Measurements from ENCODE around the gene SAA4.
"Not testable (repeated sequence)": the region's sequence is repeated elsewhere in the genome, so short reads cannot be mapped to it uniquely, and the experiment has no call there.

SAA4 gene, protein sequence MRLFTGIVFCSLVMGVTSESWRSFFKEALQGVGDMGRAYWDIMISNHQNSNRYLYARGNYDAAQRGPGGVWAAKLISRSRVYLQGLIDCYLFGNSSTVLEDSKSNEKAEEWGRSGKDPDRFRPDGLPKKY

DNA sequence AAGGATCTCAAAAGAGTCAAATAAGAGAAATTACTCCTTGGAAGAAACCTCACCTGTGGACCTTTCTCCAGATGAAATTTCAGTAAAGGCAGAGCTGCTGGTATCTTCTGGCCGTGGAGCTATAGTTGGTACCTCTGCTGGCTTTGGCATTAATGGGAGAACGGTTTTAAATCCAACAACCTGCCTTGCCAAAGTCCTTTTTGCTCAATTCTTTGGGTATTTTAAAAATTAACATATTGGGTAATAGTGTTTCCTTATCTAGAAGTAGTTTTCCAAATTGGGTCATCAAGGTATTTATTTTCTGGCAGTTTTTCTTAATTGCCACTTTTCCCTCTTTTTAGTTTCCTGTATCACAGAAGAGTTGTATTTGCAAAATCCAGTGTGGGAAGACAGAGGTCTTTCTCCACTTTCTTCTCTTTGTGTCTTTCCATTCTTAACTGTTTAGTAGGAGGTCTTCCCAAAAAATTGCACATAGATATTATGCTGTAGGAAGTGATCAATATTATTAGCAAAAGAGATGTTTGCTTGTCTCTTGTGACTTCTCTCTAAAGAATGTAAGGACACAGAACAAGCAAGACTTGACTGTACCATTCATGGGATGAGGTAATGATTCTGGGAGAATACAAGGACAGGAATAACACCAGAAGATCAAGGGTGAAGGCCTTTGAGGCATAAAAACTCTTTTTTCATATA, at the start of gene SAA4:
SAA4 (minus strand) TSS at position 139 of the 693 bp plus-strand sequence. CDS start 876 bp downstream, outside the sequence.
- DNase-seq, result no peak

DNA sequence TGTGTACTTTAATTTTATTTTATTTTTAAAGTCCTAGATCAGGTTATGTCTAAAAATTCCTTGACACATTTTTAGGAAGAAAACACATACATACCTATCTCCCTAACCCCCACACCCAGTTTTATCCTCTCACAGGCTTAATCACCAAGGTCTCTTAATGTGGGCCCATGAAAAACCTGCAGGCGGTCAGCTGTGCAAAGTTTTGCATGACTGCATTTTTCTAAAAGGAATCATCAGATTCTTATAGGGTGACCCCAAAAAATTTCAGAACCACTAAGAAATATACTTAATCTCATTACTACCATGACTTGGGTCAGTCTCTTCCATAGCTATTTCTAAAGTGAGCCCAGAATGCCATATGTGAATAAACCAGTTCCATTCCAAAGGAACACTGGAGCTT, 49.2 kb upstream of the SAA4 start:
- DNase-seq, result no peak

DNA sequence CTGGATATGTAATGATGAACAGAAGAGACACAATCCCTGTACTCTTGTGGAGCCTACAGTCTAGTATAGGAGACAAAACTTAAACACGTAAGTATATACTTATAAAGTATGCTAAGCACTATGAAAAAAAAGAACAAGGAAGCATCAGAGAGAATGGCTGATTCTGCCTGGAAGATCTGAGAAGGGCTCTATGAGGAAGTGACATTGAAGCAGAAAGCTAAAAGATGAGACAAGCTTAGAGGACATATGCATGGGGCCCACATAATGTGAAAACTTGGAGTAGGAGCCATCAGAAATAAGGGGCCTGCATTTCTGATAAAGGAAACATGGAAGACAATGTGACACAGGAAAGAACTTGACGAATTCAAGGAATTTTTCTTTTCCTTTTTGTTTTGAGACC, 46.0 kb upstream of the SAA4 start:
- DNase-seq, result no peak

DNA sequence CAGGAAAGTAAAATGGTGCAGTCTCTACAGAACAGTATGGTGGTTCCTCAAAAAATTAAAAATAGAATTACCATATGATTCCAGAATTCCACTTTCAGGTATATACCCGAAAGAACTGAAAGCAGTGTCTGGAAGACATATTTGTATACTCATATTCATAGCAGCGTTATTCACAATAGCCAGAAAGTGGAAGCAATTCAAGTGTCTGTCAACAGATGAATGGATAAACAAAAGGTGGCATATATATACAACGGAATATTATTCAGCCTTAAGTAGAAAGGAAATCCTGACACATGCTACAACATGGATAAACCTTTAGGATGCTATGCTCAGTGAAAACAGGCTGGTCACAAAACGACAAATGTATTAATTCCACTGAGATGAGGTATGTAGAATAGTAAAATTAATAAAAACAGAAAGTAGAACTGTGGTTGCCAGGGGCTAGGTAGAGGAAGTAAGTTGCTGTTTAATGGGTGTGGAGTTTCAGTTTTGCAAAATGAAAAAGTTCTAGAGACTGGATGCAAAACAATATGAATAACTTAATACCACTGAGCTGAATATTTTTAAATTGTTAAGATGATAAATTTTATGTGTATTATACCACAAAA, 43.9 kb upstream of the SAA4 start:
- DNase-seq, result no peak

DNA sequence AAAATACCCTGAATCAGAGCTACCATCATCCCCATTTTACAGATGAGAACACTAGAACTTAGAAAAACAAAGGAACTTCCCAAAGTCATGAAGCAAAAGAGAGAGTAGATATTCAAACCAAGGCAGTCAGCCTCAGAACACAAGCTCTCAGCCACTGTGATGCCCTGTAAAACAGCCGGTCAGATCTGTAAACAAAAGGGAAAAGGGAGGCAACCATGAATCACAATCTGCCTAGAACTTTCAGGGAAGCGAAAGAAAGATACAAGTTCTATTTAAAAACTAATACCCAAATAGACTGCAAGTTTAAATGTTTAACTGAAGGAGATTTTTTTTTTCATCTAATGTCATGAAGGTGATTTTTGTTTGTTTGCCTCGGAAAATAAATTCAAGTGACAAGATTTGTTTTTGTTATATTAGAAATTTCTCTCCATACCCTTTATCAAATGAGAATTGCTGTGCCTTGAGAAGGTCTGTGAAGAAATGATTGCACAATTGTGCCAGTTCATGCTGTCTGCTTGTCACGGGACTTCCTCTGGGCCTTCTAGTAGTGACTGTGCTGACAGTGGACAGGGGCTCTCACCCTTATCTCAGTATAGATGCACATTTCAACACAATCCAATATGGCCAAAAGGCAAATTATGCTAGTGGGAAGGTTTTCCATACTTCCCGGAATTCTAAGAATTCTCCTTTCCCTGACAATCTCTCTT, 41.1 kb upstream of the SAA4 start:
- no peak for DNase-seq

DNA sequence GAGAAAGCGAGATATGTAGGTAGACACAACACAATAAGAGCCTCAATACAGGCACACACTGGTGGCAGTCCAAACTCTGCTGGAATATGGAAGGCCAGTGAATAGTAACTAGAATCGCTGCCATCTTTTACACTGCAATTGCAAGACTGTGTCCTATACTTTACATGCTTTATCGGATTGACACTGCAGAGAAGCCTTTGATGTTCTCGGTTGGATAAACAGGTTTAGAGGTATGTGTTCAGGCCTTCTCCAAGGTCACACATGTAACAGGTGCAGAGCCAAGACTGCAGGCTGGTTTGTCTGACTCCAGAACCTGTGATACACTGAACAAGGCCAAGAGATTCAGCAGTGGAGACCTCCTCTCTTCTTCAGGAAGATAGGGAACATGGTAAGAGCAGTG, 34.6 kb upstream of the SAA4 start:
- no peak for DNase-seq

DNA sequence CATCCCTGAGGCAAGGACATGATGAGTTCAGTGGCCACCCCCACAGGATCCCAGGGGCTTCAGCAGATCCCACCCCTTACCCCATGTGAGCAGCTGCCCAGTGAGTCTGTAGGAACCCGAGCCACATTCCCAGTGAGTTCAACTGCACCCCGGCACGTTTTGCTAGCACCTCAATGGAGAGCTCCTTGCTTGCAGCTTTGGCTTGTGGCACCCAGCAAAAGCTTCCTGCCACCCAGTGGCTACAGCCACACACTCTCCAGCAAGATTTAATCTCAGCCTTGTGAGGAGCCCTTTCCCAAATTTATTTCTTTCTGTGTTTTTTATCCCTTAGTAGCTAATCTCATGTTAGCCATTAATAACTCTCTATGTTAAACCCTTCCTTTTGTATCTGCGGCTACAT, 33.5 kb upstream of the SAA4 start:
- no peak for DNase-seq

DNA sequence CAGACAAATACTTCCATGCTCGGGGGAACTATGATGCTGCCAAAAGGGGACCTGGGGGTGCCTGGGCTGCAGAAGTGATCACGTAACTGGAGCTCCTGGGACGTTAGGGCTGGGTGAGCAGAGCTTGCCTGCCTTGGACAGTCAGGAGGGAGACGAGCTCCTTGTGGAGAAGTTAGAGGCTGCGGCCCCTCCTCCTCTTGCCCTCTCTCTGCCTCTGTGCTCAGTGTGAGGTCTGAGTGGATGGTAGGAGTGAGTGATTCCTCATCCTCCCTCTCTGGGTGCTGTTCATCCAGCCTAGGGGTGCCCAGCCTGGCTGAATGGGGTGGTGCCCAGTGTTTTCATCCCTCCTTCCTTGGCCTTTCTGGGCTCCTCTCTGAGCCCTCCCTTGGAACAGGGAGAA, 32.6 kb upstream of the SAA4 start:
- not testable (repeated sequence) for DNase-seq

DNA sequence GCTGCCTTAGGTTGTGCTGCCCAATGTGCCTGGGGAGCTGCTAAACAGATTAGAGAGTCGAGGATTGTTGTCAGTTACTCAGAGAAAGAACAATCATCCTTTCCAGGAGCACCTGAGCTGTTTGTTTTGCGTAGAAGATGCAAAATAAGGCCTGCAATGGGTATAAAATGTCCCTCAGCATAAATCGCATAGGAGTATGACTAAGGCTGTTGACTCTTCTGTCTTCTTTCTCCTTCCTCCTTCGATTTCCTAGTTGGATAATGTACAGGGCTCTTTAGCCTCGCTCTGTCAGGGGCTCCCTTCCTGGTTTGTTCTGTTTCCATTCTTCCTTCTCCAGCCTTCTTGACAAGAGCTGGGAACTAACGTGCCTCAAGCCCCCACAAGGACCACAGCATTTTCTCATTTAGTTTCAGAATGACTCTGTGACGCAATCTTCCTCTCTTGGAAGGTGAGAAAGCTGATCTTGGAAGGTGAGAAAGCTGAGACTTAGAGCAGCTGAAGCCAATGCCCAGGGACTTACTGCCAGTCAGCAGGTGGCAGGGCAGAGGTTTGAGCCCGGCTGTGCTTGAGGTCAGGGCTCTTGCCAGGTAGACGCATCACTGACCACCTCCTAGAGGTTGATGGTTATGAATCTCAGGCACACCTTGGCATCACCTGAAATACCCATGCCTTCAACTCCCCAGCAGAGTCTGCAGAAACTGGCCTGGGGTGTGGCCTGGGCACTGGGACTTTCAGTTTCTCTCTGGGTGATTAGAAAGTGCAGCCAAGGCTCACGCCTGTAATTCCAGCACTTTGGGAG, 30.9 kb upstream of the SAA4 start:
- DNase-seq, result not testable (repeated sequence)

DNA sequence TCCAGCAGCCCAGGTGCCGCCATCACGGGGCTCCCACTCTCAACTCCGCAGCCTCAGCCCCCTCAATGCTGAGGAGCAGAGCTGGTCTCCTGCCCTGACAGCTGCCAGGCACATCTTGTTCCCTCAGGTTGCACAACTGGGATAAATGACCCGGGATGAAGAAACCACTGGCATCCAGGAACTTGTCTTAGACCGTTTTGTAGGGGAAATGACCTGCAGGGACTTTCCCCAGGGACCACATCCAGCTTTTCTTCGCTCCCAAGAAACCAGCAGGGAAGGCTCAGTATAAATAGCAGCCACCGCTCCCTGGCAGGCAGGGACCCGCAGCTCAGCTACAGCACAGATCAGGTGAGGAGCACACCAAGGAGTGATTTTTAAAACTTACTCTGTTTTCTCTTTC, 29.3 kb upstream of the SAA4 start, which contains the start of gene SAA1:
SAA1 (plus strand) TSS at position 316 of the 400 bp plus-strand sequence. CDS start 624 bp downstream, outside the sequence.
- no peak for DNase-seq

DNA sequence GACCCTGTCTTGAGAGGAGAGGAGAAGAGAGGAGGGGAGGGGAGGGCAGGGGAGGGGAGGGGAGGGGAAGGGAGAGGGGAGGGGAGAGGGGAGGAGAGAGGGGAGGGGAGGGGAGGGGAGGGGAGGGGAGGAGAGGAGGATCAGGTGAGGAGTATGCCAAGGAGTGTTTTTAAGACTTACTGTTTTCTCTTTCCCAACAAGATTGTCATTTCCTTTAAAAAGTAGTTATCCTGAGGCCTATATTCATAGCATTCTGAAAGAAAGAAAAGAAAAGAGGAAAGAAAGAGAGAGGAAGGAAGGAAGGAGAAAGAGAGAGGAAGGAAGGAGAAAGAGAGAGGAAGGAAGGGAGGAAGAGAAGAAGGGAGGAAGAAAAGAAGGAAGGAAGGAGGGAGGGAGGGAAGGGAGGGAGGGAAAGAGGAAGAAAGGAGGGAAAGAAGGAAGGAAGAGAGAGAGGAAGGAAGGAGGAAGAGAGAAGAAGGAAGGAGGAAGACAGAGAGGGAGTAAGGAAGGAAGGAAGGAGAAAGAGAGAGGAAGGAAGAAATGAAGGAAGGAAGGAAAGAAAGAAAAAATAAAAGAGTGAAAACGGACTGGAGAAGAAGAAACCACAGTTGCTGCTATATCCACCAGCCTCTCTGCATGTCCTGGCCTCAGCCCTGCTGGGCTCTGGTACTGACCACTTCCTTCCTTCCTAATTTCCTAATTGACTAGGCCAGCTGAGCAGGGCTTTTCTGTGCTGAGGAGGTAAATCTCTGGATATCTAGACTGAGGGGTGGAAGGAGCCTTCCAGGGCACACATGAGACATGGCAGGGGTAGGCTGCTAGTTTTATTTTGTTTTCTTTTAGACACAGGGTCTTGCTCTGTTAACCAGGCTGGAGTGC, 28.3 kb upstream of the SAA4 start:
- no peak for DNase-seq

DNA sequence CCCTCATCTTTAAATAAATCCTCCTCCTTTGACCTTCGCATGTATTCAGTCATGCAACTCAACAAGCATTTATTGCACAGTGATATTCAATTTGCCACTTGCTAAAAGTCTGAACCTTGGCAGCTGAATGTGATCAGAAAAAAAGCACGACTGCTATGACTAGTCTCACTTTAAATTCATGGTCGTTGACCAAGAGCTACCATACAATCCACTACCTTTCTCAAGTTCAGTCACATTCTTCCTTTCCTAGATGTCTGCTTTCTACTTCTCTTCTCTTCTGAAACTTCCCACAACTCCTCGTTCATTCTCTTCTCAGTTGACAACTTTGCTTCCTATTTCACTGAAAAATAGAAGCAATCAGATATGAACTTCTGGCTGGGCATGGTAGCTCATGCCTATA, 27.4 kb upstream of the SAA4 start:
- DNase-seq, result no peak

DNA sequence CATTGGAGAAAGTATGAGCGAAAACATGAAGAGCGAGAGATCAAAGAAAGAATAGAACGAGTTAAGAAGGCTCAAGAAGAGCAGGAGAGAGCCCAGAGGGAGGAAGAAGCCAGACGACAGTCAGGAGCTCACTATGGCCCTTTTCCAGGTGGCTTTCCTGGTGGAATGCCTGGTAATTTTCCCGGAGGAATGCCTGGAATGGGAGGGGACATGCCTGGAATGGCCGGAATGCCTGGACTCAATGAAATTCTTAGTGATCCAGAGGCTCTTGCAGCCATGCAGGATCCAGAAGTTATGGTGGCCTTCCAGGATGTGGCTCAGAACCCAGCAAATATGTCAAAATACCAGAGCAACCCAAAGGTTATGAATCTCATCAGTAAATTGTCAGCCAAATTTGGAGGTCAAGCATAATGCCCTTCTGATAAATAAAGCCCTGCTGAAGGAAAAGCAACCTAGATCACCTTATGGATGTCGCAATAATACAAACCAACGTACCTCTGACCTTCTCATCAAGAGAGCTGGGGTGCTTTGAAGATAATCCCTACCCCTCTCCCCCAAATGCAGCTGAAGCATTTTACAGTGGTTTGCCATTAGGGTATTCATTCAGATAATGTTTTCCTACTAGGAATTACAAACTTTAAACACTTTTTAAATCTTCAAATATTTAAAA, 26.2 kb upstream of the SAA4 start:
- DNase-seq, result not testable (repeated sequence)

DNA sequence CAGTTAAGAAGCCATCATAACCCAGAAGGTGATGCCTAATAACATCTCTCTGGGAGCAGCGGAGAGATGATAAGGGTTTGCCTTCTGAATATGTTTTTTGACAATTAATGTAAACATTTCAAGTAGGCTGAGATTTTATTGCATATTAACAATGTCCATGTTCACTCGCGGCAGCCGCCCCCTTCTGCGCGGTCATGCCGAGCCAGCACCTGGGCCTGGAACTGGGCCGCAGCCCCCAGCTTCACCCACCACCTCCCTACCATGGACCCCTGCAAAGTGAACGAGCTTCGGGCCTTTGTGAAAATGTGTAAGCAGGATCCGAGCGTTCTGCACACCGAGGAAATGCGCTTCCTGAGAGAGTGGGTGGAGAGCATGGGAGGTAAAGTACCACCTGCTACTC, 25.1 kb upstream of the SAA4 start:
- no peak for DNase-seq

DNA sequence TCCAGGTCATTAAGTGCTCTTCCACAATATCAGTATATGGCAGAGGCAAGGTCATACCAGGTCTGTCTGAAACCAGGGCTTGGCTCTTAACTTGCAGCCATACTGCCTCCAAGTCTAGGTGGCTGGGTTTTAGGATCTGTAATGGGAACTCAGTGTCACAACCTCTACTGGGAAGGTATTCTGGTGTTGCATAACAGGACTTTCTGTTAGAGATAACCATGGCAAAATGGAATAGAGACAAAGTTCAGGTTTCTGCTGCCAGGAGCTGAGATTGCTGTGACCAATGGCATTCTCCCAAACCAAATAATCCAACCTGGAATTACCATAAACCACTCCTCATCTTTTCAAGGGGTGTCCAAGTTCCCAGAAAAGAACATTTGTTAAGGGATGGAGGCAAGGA, 22.7 kb upstream of the SAA4 start:
- no peak for DNase-seq

DNA sequence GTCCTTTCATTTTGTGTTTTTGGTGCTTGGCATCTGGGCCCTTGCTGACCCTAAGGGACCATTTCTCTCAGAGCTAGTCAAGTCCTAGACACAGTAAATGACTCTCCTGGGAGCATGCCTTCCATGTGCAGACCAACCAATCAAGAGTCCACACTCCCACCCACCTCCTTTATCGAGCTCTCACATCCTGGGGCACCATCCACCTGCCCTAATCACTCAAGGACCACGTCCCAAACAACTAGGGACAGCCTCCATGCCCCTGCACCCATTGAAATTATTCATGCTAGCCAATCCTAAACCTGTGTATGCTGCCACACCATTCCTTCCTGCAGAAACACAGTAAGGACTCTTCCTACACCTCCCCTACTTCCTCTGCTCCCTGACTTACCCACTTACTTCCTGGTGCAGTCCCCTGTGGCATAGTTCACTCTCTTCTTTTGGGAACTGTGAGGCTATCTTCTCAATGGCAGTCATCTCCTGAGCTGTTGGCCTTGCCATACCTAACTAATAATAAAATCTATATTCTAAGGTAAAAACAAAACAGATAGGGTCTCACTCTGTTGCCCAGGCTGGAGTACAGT, 18.3 kb upstream of the SAA4 start:
- no peak for DNase-seq

DNA sequence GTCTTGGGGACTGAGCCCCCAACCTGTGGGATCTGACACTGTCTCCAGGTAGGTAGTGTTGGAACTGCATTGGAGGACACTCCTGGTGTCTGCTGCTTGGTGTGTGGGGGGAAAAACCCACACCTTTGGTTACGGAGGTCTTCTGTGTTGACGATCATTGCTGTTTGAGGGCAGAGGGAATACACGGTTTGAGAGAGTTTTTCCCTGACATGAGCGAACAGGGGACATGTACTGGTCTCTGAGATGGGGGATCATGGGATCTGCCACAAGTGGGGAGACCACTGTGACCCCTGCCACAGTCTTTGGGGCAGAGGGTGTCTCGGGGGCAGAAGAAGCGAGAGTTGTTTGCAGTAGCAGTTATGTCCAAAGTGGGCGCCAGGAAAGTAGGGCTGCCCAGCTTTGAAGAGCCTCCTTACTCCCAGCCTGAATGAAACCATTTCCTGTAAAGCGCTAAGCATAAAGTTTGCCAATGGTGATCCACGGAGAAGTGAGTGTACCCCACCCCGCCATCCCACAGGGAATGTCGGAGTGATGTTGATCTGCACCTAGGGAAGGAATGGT, 17.3 kb upstream of the SAA4 start:
- no peak for DNase-seq

DNA sequence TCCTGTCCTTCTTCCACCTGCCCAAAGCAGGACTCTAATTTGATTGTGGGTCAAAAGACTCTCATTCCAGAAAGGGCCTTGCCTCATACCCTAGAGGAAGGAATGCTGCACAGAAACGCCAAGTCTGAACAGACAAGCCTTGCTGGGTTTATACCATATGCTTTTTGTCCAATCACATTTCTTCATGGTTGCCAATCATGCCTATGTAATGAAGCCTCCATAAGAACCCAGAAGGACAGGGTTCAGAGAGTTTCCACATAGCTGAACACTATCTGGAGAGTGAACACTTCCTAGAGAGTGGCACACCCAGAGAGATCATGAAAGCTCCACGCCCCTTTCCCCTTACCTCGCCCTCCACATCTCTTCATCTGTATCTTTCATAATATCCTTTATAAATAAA, 16.6 kb upstream of the SAA4 start:
- no peak for DNase-seq

DNA sequence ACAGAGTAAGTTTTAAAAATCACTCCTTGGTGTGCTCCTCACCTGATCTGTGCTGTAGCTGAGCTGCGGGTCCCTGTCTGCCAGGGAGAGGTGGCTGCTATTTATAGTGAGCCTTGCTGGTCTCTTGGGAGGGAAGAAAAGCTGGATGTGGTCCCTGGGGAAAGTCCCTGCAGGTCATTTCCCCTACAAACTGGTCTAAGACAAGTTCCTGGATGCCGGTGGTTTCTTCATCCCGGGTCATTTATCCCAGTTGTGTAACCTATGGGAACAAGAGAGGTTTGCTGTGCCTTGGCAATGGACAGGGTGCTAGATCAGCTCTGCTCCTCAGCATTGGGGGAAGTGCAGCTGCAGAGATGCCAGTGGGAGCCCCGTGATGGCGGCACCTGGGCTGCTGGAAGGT, 12.0 kb upstream of the SAA4 start, which contains the start of gene SAA2:
SAA2 (minus strand) TSS at position 108 of the 400 bp plus-strand sequence. CDS start 657 bp downstream, outside the sequence.
- DNase-seq, result no peak

DNA sequence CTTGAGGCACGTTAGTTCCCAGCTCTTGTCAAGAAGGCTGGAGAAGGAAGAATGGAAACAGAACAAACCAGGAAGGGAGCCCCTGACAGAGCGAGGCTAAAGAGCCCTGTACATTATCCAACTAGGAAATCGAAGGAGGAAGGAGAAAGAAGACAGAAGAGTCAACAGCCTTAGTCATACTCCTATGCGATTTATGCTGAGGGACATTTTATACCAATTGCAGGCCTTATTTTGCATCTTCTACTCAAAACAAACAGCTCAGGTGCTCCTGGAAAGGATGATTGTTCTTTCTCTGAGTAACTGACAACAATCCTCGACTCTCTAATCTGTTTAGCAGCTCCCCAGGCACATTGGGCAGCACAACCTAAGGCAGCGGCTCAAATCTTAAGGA, 10.6 kb upstream of the SAA4 start:
- DNase-seq, result not testable (repeated sequence)
